GM18951 (cell line): ENCODE data around the gene AK3.
"Not testable (repeated sequence)": the region's sequence is repeated elsewhere in the genome, so short reads cannot be mapped to it uniquely, and the experiment has no call there.

Experiments used
- POLR2A ChIP-seq: IDR thresholded peaks from 4 replicates; pipeline ENCODE4 v1.6.1; 2011; ENCODE audit warnings: mild to moderate bottlenecking; ENCODE audit not compliant: insufficient read length, insufficient read depth; ENCODE audit errors: extremely low read depth
- in situ Hi-C: fragments of 300-500 bp; cut with MboI; formaldehyde crosslinking; loops from one replicate; pipeline ENCODE4 v1.12.0; 2022; ENCODE audit warnings: low sequenced_read_pairs, mixed read lengths, inconsistent platforms; ENCODE audit not compliant: unreplicated experiment

The AK3 gene

GRCh38 chr9:4662989-4663792 is 77.8 kb downstream of the AK3 start:
- in situ Hi-C loops, result no loop called here
- no peak for TF ChIP-seq POLR2A

- TF ChIP-seq POLR2A, result peak; percentile 89
- in situ Hi-C loops, result no loop called here
Measured at GRCh38 chr9:4662108-4662988, 78.7 kb downstream of the AK3 start, which contains the start of gene PLPP6. Gene PLPP6, plus strand, starts transcription at chr9:4662294. Its CDS starts 82 bp downstream, at chr9:4662376.

- TF ChIP-seq POLR2A, result no peak
- in situ Hi-C loops, result no loop called here
Measured at GRCh38 chr9:4661611-4662010, 79.4 kb downstream of the AK3 start.

GRCh38 chr9:4661165-4661564 is 79.8 kb downstream of the AK3 start:
- in situ Hi-C loops, result no loop called here
- TF ChIP-seq POLR2A, result no peak

GRCh38 chr9:4660665-4661064 is 80.3 kb downstream of the AK3 start:
- in situ Hi-C loops, result not testable (repeated sequence)
